HG02870 (cell line): ENCODE data around the gene RGS11.
A peak's percentile ranks its signal among the peaks of the same experiment; 100 is the strongest.
"Not testable (repeated sequence)": the region's sequence is repeated elsewhere in the genome, so short reads cannot be mapped to it uniquely, and the experiment has no call there.

Experiments
- ATAC-seq: cut with Tn5 transposase; IDR thresholded peaks from one replicate; pipeline ENCODE4 v1.9.1; 2021; ENCODE audit warnings: mild to moderate bottlenecking, moderate library complexity; ENCODE audit not compliant: unreplicated experiment

The RGS11 gene

GRCh38 chr16:234468-235305, 41.1 kb downstream of the RGS11 start, which contains the start of gene FAM234A:
TSS of gene FAM234A (plus strand) at chr16:234821. CDS start at chr16:254414, 19,593 bp downstream.
- peak; percentile 82 for ATAC-seq

- no peak for ATAC-seq
Measured at GRCh38 chr16:230949-231348, 44.8 kb downstream of the RGS11 start.

- not testable (repeated sequence) for ATAC-seq
Measured at GRCh38 chr16:230351-230750, 45.4 kb downstream of the RGS11 start.

GRCh38 chr16:229731-230281, 45.9 kb downstream of the RGS11 start:
- ATAC-seq: no peak

- peak; percentile 77 for ATAC-seq
Measured at GRCh38 chr16:228852-229730, 46.7 kb downstream of the RGS11 start, which contains the start of gene LUC7L. TSS of gene LUC7L (minus strand) at chr16:229449. CDS start at chr16:229339, 110 bp downstream.

GRCh38 chr16:228151-228851, 47.4 kb downstream of the RGS11 start:
- no peak for ATAC-seq

- ATAC-seq: no peak
Measured at GRCh38 chr16:220021-220420, 55.7 kb downstream of the RGS11 start.
